Esophagus squamous epithelium (tissue), 4 donors: ENCODE measurements around the gene RHOV.

Source experiments
- POLR2A ChIP-seq, 4 donors: fragments of 450-650 bp; IDR thresholded peaks; one replicate each; pipeline ENCODE4 v1.6.1; 2017; ENCODE audit warnings: antibody characterized with exemption in 4 of 4, mild to moderate bottlenecking in 4 of 4, moderate library complexity in 3 of 4
- TF ChIP-seq, protein P1 (sequence below), 6 experiments: fragments of 450-650 bp in 4 of 6; fragments of 200-600 bp in 2 of 6; sonication (generic) in 2 of 6; IDR thresholded peaks; one replicate each; pipeline ENCODE4 v1.5.1; 2016 to 2019; ENCODE audit warnings: antibody characterized with exemption in 6 of 6, mild to moderate bottlenecking in 4 of 6, moderate library complexity in 4 of 6

DNA sequence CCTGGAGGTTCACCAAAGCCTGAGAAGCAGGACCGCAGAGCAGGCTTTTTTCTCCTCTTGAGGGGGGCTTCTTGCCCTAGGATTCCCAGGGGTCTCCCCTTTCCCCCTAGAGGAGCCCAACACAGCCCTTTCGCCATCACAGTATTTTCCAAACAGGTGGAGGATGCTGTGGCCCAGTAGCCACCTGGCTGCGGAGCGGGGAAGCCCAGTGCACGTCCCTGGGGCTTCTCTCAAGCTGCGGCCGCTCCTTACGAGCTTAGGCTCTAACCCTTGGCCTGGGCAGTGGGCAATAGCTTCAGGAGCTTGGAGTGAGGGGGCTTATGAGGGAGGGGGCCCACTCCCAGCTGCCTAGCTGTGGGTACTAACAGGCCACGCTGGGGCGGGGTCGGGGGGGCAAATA lies 43.6 kb upstream of the RHOV start:
- TF ChIP-seq, protein P1, sequence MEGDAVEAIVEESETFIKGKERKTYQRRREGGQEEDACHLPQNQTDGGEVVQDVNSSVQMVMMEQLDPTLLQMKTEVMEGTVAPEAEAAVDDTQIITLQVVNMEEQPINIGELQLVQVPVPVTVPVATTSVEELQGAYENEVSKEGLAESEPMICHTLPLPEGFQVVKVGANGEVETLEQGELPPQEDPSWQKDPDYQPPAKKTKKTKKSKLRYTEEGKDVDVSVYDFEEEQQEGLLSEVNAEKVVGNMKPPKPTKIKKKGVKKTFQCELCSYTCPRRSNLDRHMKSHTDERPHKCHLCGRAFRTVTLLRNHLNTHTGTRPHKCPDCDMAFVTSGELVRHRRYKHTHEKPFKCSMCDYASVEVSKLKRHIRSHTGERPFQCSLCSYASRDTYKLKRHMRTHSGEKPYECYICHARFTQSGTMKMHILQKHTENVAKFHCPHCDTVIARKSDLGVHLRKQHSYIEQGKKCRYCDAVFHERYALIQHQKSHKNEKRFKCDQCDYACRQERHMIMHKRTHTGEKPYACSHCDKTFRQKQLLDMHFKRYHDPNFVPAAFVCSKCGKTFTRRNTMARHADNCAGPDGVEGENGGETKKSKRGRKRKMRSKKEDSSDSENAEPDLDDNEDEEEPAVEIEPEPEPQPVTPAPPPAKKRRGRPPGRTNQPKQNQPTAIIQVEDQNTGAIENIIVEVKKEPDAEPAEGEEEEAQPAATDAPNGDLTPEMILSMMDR (IDR thresholded peaks at IDR 0.05): no peak
- no peak for TF ChIP-seq POLR2A (IDR thresholded peaks at IDR 0.05)
